ENCODE results near the gene THEMIS2. TPM values are rescaled to one million over a fixed set of nuclear protein-coding genes. Genes with fewer than 3 reads are reported as not detected.

THEMIS2 gene
- total RNA-seq, 1 experiment from 2014 or later = 17.2 TPM

DNA sequence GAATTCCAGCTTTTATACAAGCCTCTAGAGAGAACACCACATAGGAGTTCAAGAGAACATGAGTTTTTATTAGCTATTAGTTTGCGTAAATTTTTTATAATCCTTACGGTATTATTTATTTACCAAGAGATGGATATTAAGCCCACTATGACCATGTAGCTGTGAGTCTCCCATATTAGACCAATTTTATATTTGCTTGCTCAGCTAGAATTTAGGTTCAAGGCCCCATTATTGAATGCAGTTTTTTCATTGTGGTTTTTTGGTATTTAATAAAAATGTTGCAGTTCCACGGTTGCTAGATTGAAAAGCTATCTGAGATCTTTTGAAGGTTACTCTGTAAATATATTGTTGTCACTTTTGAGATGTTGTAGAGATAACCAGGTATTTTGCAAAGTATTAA, 38.9 kb upstream of the THEMIS2 start:
- Histone ChIP-seq H2AFZ (ENCODE audit: low read length) (no peak overlapping the region), H3K23ac (ENCODE audit: insufficient read length, low read depth, low read length) (no peak overlapping the region), H3T11ph (ENCODE audit: low read length) (no peak overlapping the region), H2BK5ac (ENCODE audit: insufficient read length, low read length) (no peak overlapping the region), H2BK20ac (ENCODE audit: low read depth, low read length, poor library complexity, severe bottlenecking) (no peak overlapping the region), H2BK120ac (ENCODE audit: low read depth, low read length, poor library complexity, severe bottlenecking) (no peak overlapping the region), H3K23me2 (ENCODE audit: insufficient read length, low read depth, low read length, poor library complexity, severe bottlenecking) (no peaks in the 10 kb centered on the region), H3K14ac (ENCODE audit: insufficient read depth, low read length) (no peak overlapping the region), H2BK15ac (ENCODE audit: low read depth, low read length) (no peak overlapping the region), H3K4ac (ENCODE audit: low read depth, low read length) (no peak overlapping the region), H4K8ac (replicated peaks; ENCODE audit: insufficient read length, low read depth, low read length) (no peak overlapping the region), H2AK5ac (ENCODE audit: insufficient read length, low read length) (no peak overlapping the region), H4K5ac (ENCODE audit: insufficient read length, low read depth, low read length) (no peak overlapping the region), H3K27me3 (ENCODE audit: insufficient read depth, low read length) (no peaks in the 10 kb centered on the region), H3K4me2 (ENCODE audit: insufficient read depth, insufficient read length, low read length) (no peak overlapping the region), H3K9ac (ENCODE audit: extremely low read depth, insufficient read length, low read length) (no peak overlapping the region), H3K4me1 (ENCODE audit: insufficient read depth, low read length) (no peaks in the 10 kb centered on the region), H2BK12ac (ENCODE audit: insufficient read length, low read depth, low read length) (no peak overlapping the region), H3K79me1 (ENCODE audit: insufficient read depth, low read depth, low read length, poor library complexity, severe bottlenecking) (peaks cover 6% of the 10 kb centered on the region), H4K20me1 (ENCODE audit: control insufficient read depth, insufficient read depth, insufficient read length) (no peaks in the 10 kb centered on the region), H3K9me3 (ENCODE audit: control insufficient read depth, low read depth, low read length) (no peaks in the 10 kb centered on the region), H3K27ac (ENCODE audit: insufficient read length, low read depth, low read length) (no peak overlapping the region), H4K91ac (ENCODE audit: insufficient read length, low read depth, low read length) (no peak overlapping the region), H3K79me2 (ENCODE audit: insufficient read depth, low read length) (peaks cover 23% of the 10 kb centered on the region), H3K56ac (ENCODE audit: insufficient read length, low read depth, low read length) (no peak overlapping the region), H3K18ac (ENCODE audit: insufficient read length, low read depth, low read length) (no peak overlapping the region)
- H3K27me3 Mint-ChIP-seq (ENCODE audit: low read depth) = no peaks in the 10 kb centered on the region
- TF ChIP-seq, protein P1, sequence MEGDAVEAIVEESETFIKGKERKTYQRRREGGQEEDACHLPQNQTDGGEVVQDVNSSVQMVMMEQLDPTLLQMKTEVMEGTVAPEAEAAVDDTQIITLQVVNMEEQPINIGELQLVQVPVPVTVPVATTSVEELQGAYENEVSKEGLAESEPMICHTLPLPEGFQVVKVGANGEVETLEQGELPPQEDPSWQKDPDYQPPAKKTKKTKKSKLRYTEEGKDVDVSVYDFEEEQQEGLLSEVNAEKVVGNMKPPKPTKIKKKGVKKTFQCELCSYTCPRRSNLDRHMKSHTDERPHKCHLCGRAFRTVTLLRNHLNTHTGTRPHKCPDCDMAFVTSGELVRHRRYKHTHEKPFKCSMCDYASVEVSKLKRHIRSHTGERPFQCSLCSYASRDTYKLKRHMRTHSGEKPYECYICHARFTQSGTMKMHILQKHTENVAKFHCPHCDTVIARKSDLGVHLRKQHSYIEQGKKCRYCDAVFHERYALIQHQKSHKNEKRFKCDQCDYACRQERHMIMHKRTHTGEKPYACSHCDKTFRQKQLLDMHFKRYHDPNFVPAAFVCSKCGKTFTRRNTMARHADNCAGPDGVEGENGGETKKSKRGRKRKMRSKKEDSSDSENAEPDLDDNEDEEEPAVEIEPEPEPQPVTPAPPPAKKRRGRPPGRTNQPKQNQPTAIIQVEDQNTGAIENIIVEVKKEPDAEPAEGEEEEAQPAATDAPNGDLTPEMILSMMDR (conservative IDR thresholded peaks at IDR 0.05) = no peak
- peaks cover 8 to 43% (median 34%) of the 10 kb centered on the region in 3 experiments; a peak in 6 of 7 replicates for H3K36me3 Mint-ChIP-seq (ENCODE audit: insufficient read depth in 1 of 3, low read depth in 3 of 3)
- no CpG with 5 or more reads among the region's 3 CpGs for WGBS (ENCODE audit: extremely low coverage, insufficient read length, low lambda C conversion rate)
- no peak overlapping the region for H3K27ac Mint-ChIP-seq
- H3K9me3 Mint-ChIP-seq = no peaks in the 10 kb centered on the region
- H3K4me3 Mint-ChIP-seq = no peak overlapping the region
- no peak for DNase-seq
- H3K4me1 Mint-ChIP-seq = peaks cover 11 to 14% of the 10 kb centered on the region in 2 experiments

Data from H9 (cell line).